Stimulated activated CD4-positive, alpha-beta T cell treated with anti-CD3 and anti-CD28 coated beads, Interleukin-1b, Interleukin-23, amount 100 ng/mL, for 24 hours (primary cell): ENCODE data around the gene DMKN.

Experiments used
- DNase-seq, 4 experiments: peaks; one replicate each; pipeline ENCODE4 v3.0.0-alpha.2; 2020; ENCODE audit warnings: low read depth in 4 of 4, low spot score in 1 of 4

Gene DMKN

GRCh38 chr19:35513628-35514281 lies at the start of gene DMKN:
DMKN (minus strand) TSS chr19:35513649; CDS start chr19:35513475, 174 bp downstream.
- no peak for DNase-seq

- DNase-seq: no peak
Measured at GRCh38 chr19:35562776-35563175, 49.3 kb upstream of the DMKN start.

GRCh38 chr19:35562336-35562735 lies 48.9 kb upstream of the DMKN start:
- DNase-seq: no peak

GRCh38 chr19:35561436-35561835 lies 48.0 kb upstream of the DMKN start:
- DNase-seq: no peak

- DNase-seq: no peak
Measured at GRCh38 chr19:35560677-35561076, 47.2 kb upstream of the DMKN start.

- DNase-seq: no peak
Measured at GRCh38 chr19:35560271-35560670, 46.8 kb upstream of the DMKN start.

- no peak for DNase-seq
Measured at GRCh38 chr19:35559781-35560180, 46.3 kb upstream of the DMKN start.

GRCh38 chr19:35559281-35559659 lies 45.8 kb upstream of the DMKN start:
- no peak for DNase-seq

GRCh38 chr19:35558400-35559280 lies 45.2 kb upstream of the DMKN start:
- DNase-seq: no peak

- DNase-seq: peak; percentile 23 to 60 (median 34)
Measured at GRCh38 chr19:35557539-35558399, 44.3 kb upstream of the DMKN start.

GRCh38 chr19:35556846-35557538 lies 43.5 kb upstream of the DMKN start:
- no peak for DNase-seq

GRCh38 chr19:35556025-35556590 lies 42.7 kb upstream of the DMKN start:
- no peak for DNase-seq

GRCh38 chr19:35555301-35556005 lies 42.0 kb upstream of the DMKN start:
- no peak for DNase-seq

- DNase-seq: no peak
Measured at GRCh38 chr19:35554076-35554475, 40.6 kb upstream of the DMKN start.

- no peak for DNase-seq
Measured at GRCh38 chr19:35553385-35554000, 40.0 kb upstream of the DMKN start.

- DNase-seq: no peak
Measured at GRCh38 chr19:35552534-35553384, 39.3 kb upstream of the DMKN start.

GRCh38 chr19:35551091-35551810 lies 37.8 kb upstream of the DMKN start:
- no peak for DNase-seq
